HEK293 (cell line): ENCODE data around the gene NEU3.

ENCODE experiments used
- TCF7L2 ChIP-seq: IDR thresholded peaks from 2 replicates; pipeline ENCODE4 v1.6.1; 2011; ENCODE audit warnings: low read depth, mild to moderate bottlenecking, inconsistent platforms, low read length, moderate library complexity, borderline replicate concordance
- TRIM28 ChIP-seq: IDR thresholded peaks from 2 replicates; pipeline ENCODE4 v1.6.1; 2011; ENCODE audit warnings: low read length, control low read depth, borderline replicate concordance
- YY1 ChIP-seq: fragments of 450-650 bp; formaldehyde crosslinking; IDR thresholded peaks from 2 replicates; pipeline ENCODE4 v1.5.1; 2018; ENCODE audit warnings: missing biosample characterization, missing genetic modification characterization
- ZNF169 ChIP-seq: fragments of 450-650 bp; formaldehyde crosslinking; IDR thresholded peaks from 2 replicates; pipeline ENCODE4 v1.5.1; 2016; ENCODE audit warnings: missing biosample characterization, missing genetic modification characterization
- TF ChIP-seq, protein P1 (sequence below): fragments of 450-650 bp; formaldehyde crosslinking; IDR thresholded peaks from 2 replicates; pipeline ENCODE4 v1.5.1; 2016; ENCODE audit warnings: missing biosample characterization, missing genetic modification characterization
- TF ChIP-seq, protein P2 (sequence below): fragments of 450-650 bp; formaldehyde crosslinking; IDR thresholded peaks from 2 replicates; pipeline ENCODE4 v1.5.1; 2017; ENCODE audit warnings: missing biosample characterization, missing genetic modification characterization

DNA sequence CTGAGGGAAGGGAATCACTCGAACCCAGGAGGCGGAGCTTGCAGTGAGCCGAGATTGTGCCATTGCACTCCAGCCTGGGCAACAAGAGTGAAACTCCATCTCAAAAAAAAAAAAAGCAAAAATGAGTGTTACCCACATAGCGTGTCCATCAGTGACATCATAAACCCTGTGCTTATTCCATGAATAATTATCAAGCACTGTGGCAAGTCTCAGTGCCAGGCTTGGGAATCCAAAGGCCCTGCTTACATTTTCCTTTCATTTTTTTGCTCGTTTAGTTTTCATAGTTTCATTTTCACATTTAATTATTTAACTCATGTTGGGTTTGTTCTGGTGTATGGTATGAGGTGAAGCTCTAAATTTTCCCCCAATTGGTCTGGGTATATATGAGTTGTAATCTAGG lies 46.5 kb downstream of the NEU3 start:
- TF ChIP-seq, protein P1, sequence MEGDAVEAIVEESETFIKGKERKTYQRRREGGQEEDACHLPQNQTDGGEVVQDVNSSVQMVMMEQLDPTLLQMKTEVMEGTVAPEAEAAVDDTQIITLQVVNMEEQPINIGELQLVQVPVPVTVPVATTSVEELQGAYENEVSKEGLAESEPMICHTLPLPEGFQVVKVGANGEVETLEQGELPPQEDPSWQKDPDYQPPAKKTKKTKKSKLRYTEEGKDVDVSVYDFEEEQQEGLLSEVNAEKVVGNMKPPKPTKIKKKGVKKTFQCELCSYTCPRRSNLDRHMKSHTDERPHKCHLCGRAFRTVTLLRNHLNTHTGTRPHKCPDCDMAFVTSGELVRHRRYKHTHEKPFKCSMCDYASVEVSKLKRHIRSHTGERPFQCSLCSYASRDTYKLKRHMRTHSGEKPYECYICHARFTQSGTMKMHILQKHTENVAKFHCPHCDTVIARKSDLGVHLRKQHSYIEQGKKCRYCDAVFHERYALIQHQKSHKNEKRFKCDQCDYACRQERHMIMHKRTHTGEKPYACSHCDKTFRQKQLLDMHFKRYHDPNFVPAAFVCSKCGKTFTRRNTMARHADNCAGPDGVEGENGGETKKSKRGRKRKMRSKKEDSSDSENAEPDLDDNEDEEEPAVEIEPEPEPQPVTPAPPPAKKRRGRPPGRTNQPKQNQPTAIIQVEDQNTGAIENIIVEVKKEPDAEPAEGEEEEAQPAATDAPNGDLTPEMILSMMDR (tag by site-specific recombination), result no peak
- TF ChIP-seq TRIM28, result no peak
- no peak for TF ChIP-seq ZNF169
- no peak for TF ChIP-seq YY1 (tag by site-specific recombination)
- TF ChIP-seq, protein P2, sequence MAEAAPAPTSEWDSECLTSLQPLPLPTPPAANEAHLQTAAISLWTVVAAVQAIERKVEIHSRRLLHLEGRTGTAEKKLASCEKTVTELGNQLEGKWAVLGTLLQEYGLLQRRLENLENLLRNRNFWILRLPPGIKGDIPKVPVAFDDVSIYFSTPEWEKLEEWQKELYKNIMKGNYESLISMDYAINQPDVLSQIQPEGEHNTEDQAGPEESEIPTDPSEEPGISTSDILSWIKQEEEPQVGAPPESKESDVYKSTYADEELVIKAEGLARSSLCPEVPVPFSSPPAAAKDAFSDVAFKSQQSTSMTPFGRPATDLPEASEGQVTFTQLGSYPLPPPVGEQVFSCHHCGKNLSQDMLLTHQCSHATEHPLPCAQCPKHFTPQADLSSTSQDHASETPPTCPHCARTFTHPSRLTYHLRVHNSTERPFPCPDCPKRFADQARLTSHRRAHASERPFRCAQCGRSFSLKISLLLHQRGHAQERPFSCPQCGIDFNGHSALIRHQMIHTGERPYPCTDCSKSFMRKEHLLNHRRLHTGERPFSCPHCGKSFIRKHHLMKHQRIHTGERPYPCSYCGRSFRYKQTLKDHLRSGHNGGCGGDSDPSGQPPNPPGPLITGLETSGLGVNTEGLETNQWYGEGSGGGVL (tag by site-specific recombination), result no peak
- TF ChIP-seq TCF7L2, result no peak
